ENCODE measurements around the gene LMO7.

- no peak for TF ChIP-seq CTCF (IDR thresholded peaks at IDR 0.05)
- no peak for TF ChIP-seq TCF7L2 (IDR thresholded peaks at IDR 0.05; ENCODE audit: low read depth, low read length)
- TF ChIP-seq POLR2AphosphoS5 (IDR thresholded peaks at IDR 0.05; ENCODE audit: low read depth, low read length): no peak
Observed at GRCh38 chr13:75861786-75862185, 225.7 kb downstream of the LMO7 start.

All from Panc1 (cell line).